ENCODE data around the gene WDR82. TPM values are rescaled to one million over a fixed set of nuclear protein-coding genes. Genes with fewer than 3 reads are reported as not detected.
A peak's percentile ranks its signal among the peaks of the same experiment; 100 is the strongest.

Gene WDR82
- total RNA-seq, 1 donor from 2014 or later, result 49.2 TPM

- Histone ChIP-seq H4K20me1 (ENCODE audit: low read depth) (peaks cover 10% of the 10 kb centered on the region), H3F3A (ENCODE audit: low read depth) (no peaks in the 10 kb centered on the region), H3K9me3 (ENCODE audit: low read depth) (no peaks in the 10 kb centered on the region), H3K36me3 (no peaks in the 10 kb centered on the region), H3K4me3 (no peak overlapping the region), H3K79me2 (ENCODE audit: low read depth) (peaks cover 7% of the 10 kb centered on the region), H3K4me2 (peak overlapping the region; percentile 88), H3K27ac (no peak overlapping the region), H3K4me1 (peaks cover 8% of the 10 kb centered on the region), H3K9ac (no peak overlapping the region), H2AFZ (replicated peaks) (no peak overlapping the region), H3K27me3 (no peaks in the 10 kb centered on the region)
- peaks cover 4% of the 10 kb centered on the region for H3K27me3 Mint-ChIP-seq (ENCODE audit: insufficient read depth, low read depth)
- peak overlapping the region; percentile 72 for H3K4me3 Mint-ChIP-seq
- H3K36me3 Mint-ChIP-seq, result no peaks in the 10 kb centered on the region
- DNase-seq (ENCODE audit: low spot score), result no peak
- TF ChIP-seq CTCF (IDR thresholded peaks at IDR 0.05), result no peak
- TF ChIP-seq EZH2phosphoT487 (IDR thresholded peaks at IDR 0.05), result no peak
- TF ChIP-seq EZH2 (IDR thresholded peaks at IDR 0.05), result no peak
- H3K27ac Mint-ChIP-seq, result no peak overlapping the region
- H3K9me3 Mint-ChIP-seq, result no peaks in the 10 kb centered on the region
- H3K4me1 Mint-ChIP-seq, result peaks cover 29% of the 10 kb centered on the region
Observed at GRCh38 chr3:52237006-52237656, 41.3 kb downstream of the WDR82 start.

- Histone ChIP-seq H3F3A (ENCODE audit: low read depth) (no peaks in the 10 kb centered on the region), H3K4me1 (peaks cover 8% of the 10 kb centered on the region), H3K4me3 (no peak overlapping the region), H3K4me2 (no peak overlapping the region), H3K27me3 (no peaks in the 10 kb centered on the region), H3K9ac (no peak overlapping the region), H3K9me3 (ENCODE audit: low read depth) (no peaks in the 10 kb centered on the region), H3K79me2 (ENCODE audit: low read depth) (peaks cover 7% of the 10 kb centered on the region), H2AFZ (replicated peaks) (no peak overlapping the region), H4K20me1 (ENCODE audit: low read depth) (peaks cover 10% of the 10 kb centered on the region), H3K36me3 (no peaks in the 10 kb centered on the region), H3K27ac (no peak overlapping the region)
- peaks cover 6% of the 10 kb centered on the region for H3K27me3 Mint-ChIP-seq (ENCODE audit: insufficient read depth, low read depth)
- TF ChIP-seq EZH2phosphoT487 (IDR thresholded peaks at IDR 0.05) (no peak), CTCF (IDR thresholded peaks at IDR 0.05) (no peak), EZH2 (IDR thresholded peaks at IDR 0.05) (no peak)
- peak overlapping the region; percentile 46 for H3K27ac Mint-ChIP-seq
- peaks cover 29% of the 10 kb centered on the region for H3K4me1 Mint-ChIP-seq
- H3K36me3 Mint-ChIP-seq, result no peaks in the 10 kb centered on the region
- no peaks in the 10 kb centered on the region for H3K9me3 Mint-ChIP-seq
- DNase-seq (ENCODE audit: low spot score), result no peak
- peak overlapping the region; percentile 24 for H3K4me3 Mint-ChIP-seq
Observed at GRCh38 chr3:52236424-52236886, 42.0 kb downstream of the WDR82 start.

- H3K9ac ChIP-seq, result no peak overlapping the region
- no peak overlapping the region for H3K4me3 ChIP-seq
- no peaks in the 10 kb centered on the region for H3K9me3 Mint-ChIP-seq
- no peak for DNase-seq (ENCODE audit: low spot score)
- no peak for TF ChIP-seq CTCF (IDR thresholded peaks at IDR 0.05)
- TF ChIP-seq EZH2phosphoT487 (IDR thresholded peaks at IDR 0.05), result no peak
- no peak for TF ChIP-seq EZH2 (IDR thresholded peaks at IDR 0.05)
- no peak overlapping the region for H3K27ac Mint-ChIP-seq
- peaks cover 7% of the 10 kb centered on the region for H3K36me3 Mint-ChIP-seq
- H4K20me1 ChIP-seq (ENCODE audit: low read depth), result peaks cover 10% of the 10 kb centered on the region
- no peak overlapping the region for H3K27ac ChIP-seq
- H3K27me3 Mint-ChIP-seq (ENCODE audit: insufficient read depth, low read depth), result peaks cover 6% of the 10 kb centered on the region
- H3K4me1 ChIP-seq, result peaks cover 8% of the 10 kb centered on the region
- H3K36me3 ChIP-seq, result no peaks in the 10 kb centered on the region
- no peaks in the 10 kb centered on the region for H3F3A ChIP-seq (ENCODE audit: low read depth)
- peaks cover 17% of the 10 kb centered on the region for H3K4me1 Mint-ChIP-seq
- H3K4me2 ChIP-seq, result no peak overlapping the region
- H2AFZ ChIP-seq (replicated peaks), result no peak overlapping the region
- H3K27me3 ChIP-seq, result no peaks in the 10 kb centered on the region
- no peak overlapping the region for H3K4me3 Mint-ChIP-seq
- H3K79me2 ChIP-seq (ENCODE audit: low read depth), result peaks cover 1% of the 10 kb centered on the region
- H3K9me3 ChIP-seq (ENCODE audit: low read depth), result no peaks in the 10 kb centered on the region
Observed at GRCh38 chr3:52234516-52235447, 43.7 kb downstream of the WDR82 start.

Data from neural progenitor cell (in vitro differentiated cells).